ENCODE measurements around the gene PPL. TPM values are rescaled to one million over a fixed set of nuclear protein-coding genes. Genes with fewer than 3 reads are reported as not detected.

Gene PPL
- total and polyA plus RNA-seq, 2 experiments from 2014 or later = 32.8 to 44.5 TPM

GRCh38 chr16:4909825-4910224 is 27.1 kb downstream of the PPL start:
- H3K4me1 ChIP-seq (ENCODE audit: insufficient read depth) = peaks cover 3% of the 10 kb centered on the region
- H4K20me1 ChIP-seq (ENCODE audit: insufficient read depth, poor library complexity, severe bottlenecking) = no peaks in the 10 kb centered on the region
- 92% methylated on average over 7 of the region's 7 CpGs for WGBS (ENCODE audit: low lambda C conversion rate, missing lambda C conversion rate)
- no peaks in the 10 kb centered on the region for H3K9me2 ChIP-seq (replicated peaks; ENCODE audit: insufficient read depth)
- H3K27me3 ChIP-seq = no peaks in the 10 kb centered on the region
- no peaks in the 10 kb centered on the region for H3K9me3 ChIP-seq (ENCODE audit: low read depth)
- TF ChIP-seq EZH2 (IDR thresholded peaks at IDR 0.05; ENCODE audit: borderline replicate concordance) (no peak), EZH2phosphoT487 (IDR thresholded peaks at IDR 0.05; ENCODE audit: low read depth, severe bottlenecking, unreplicated experiment) (no peak)
- TF ChIP-seq, protein P1, sequence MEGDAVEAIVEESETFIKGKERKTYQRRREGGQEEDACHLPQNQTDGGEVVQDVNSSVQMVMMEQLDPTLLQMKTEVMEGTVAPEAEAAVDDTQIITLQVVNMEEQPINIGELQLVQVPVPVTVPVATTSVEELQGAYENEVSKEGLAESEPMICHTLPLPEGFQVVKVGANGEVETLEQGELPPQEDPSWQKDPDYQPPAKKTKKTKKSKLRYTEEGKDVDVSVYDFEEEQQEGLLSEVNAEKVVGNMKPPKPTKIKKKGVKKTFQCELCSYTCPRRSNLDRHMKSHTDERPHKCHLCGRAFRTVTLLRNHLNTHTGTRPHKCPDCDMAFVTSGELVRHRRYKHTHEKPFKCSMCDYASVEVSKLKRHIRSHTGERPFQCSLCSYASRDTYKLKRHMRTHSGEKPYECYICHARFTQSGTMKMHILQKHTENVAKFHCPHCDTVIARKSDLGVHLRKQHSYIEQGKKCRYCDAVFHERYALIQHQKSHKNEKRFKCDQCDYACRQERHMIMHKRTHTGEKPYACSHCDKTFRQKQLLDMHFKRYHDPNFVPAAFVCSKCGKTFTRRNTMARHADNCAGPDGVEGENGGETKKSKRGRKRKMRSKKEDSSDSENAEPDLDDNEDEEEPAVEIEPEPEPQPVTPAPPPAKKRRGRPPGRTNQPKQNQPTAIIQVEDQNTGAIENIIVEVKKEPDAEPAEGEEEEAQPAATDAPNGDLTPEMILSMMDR (IDR thresholded peaks at IDR 0.05; ENCODE audit: poor library complexity) = no peak
- H2AFZ ChIP-seq = no peak overlapping the region
- peaks cover 10% of the 10 kb centered on the region for H3K79me2 ChIP-seq
- H3K27ac ChIP-seq = no peak overlapping the region
- DNase-seq (ENCODE audit: low spot score) = no peak
- no peak overlapping the region for H3K4me3 ChIP-seq
- no peak overlapping the region for H3K4me2 ChIP-seq
- no peaks in the 10 kb centered on the region for H3K36me3 ChIP-seq (replicated peaks; ENCODE audit: insufficient read depth, low read depth)

DNA sequence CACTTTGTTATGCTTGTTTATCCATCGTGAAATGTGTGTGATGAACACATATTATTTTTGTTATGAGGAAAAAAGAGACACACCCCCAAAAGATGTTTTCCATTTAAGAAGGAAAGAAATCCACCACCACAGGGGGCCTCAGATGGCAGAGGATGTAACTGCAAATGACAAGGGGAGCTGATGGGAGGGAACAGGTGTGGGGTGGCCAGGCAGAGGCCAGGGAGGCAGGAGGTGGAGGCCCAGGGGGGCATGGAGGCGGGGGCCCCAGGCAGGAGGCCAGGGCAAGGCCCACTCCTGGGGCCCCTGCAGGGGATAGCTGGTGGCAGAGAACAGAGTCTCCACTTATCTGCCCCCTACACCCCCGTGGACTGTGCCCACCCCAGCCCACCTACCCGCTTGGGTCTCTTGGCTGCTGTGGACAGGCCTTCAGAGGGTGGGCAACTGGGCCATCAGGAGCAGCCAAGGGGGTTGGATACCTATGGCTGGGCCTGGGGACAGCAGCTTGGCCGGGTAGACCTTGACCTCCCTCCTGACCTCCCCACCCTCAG is 28.0 kb downstream of the PPL start:
- H3K79me2 ChIP-seq = peaks cover 2% of the 10 kb centered on the region
- no peaks in the 10 kb centered on the region for H3K36me3 ChIP-seq (replicated peaks; ENCODE audit: insufficient read depth, low read depth)
- H4K20me1 ChIP-seq (ENCODE audit: insufficient read depth, poor library complexity, severe bottlenecking) = no peaks in the 10 kb centered on the region
- TF ChIP-seq EZH2phosphoT487 (IDR thresholded peaks at IDR 0.05; ENCODE audit: low read depth, severe bottlenecking, unreplicated experiment) = no peak
- no peak for TF ChIP-seq EZH2 (IDR thresholded peaks at IDR 0.05; ENCODE audit: borderline replicate concordance)
- TF ChIP-seq, protein P1 (IDR thresholded peaks at IDR 0.05; ENCODE audit: poor library complexity) = no peak
- no peak overlapping the region for H3K4me3 ChIP-seq
- no peaks in the 10 kb centered on the region for H3K9me2 ChIP-seq (replicated peaks; ENCODE audit: insufficient read depth)
- no peaks in the 10 kb centered on the region for H3K27me3 ChIP-seq
- WGBS (ENCODE audit: low lambda C conversion rate, missing lambda C conversion rate) = 98% methylated on average over 3 of the region's 5 CpGs
- H3K4me2 ChIP-seq = no peak overlapping the region
- DNase-seq (ENCODE audit: low spot score) = no peak
- H3K27ac ChIP-seq = no peak overlapping the region
- H2AFZ ChIP-seq = no peak overlapping the region
- peaks cover 3% of the 10 kb centered on the region for H3K4me1 ChIP-seq (ENCODE audit: insufficient read depth)
- no peaks in the 10 kb centered on the region for H3K9me3 ChIP-seq (ENCODE audit: low read depth)

GRCh38 chr16:4904942-4905615 is 31.9 kb downstream of the PPL start:
- DNase-seq (ENCODE audit: low spot score) = no peak
- Histone ChIP-seq H2AFZ (no peak overlapping the region), H3K27me3 (no peaks in the 10 kb centered on the region), H3K4me3 (no peak overlapping the region), H4K20me1 (ENCODE audit: insufficient read depth, poor library complexity, severe bottlenecking) (no peaks in the 10 kb centered on the region), H3K9me2 (replicated peaks; ENCODE audit: insufficient read depth) (no peaks in the 10 kb centered on the region), H3K27ac (no peak overlapping the region), H3K9me3 (ENCODE audit: low read depth) (no peaks in the 10 kb centered on the region), H3K4me1 (ENCODE audit: insufficient read depth) (no peaks in the 10 kb centered on the region), H3K36me3 (replicated peaks; ENCODE audit: insufficient read depth, low read depth) (no peaks in the 10 kb centered on the region), H3K79me2 (no peaks in the 10 kb centered on the region), H3K4me2 (no peak overlapping the region)
- TF ChIP-seq EZH2phosphoT487 (IDR thresholded peaks at IDR 0.05; ENCODE audit: low read depth, severe bottlenecking, unreplicated experiment) (no peak), EZH2 (IDR thresholded peaks at IDR 0.05; ENCODE audit: borderline replicate concordance) (no peak)
- TF ChIP-seq, protein P1 (IDR thresholded peaks at IDR 0.05; ENCODE audit: poor library complexity) = no peak
- WGBS (ENCODE audit: low lambda C conversion rate, missing lambda C conversion rate) = 91% methylated on average over 14 of the region's 14 CpGs

Data from hepatocyte (in vitro differentiated cells).